Activated gamma-delta T cell treated with anti-CD3 and anti-CD28 coated beads, Interleukin-2, amount 50 U/mL, for 16 hours (primary cell): ENCODE results near the gene DDX23.
A peak's percentile ranks its signal among the peaks of the same experiment; 100 is the strongest.
"Not testable (repeated sequence)": the region's sequence is repeated elsewhere in the genome, so short reads cannot be mapped to it uniquely, and the experiment has no call there.

ENCODE experiments used
- DNase-seq: peaks from one replicate; pipeline ENCODE4 v3.0.0-alpha.2; 2020; ENCODE audit warnings: low read depth

The DDX23 gene

GRCh38 chr12:48851883-48852733 lies at the start of gene DDX23:
DDX23 (minus strand) TSS chr12:48852163; CDS start chr12:48845782, 6,381 bp downstream.
- DNase-seq = peak; percentile 87

- no peak for DNase-seq
Observed at GRCh38 chr12:48901278-48901677, 49.3 kb upstream of the DDX23 start.

GRCh38 chr12:48899651-48900050 lies 47.7 kb upstream of the DDX23 start:
- DNase-seq = no peak

GRCh38 chr12:48894271-48894670 lies 42.3 kb upstream of the DDX23 start:
- no peak for DNase-seq

GRCh38 chr12:48890657-48891418 lies 38.9 kb upstream of the DDX23 start:
- DNase-seq = peak; percentile 49

- no peak for DNase-seq
Observed at GRCh38 chr12:48889679-48890078, 37.7 kb upstream of the DDX23 start.

GRCh38 chr12:48883305-48884161 lies 31.6 kb upstream of the DDX23 start:
- DNase-seq = no peak

GRCh38 chr12:48882972-48883304 lies 31.0 kb upstream of the DDX23 start:
- no peak for DNase-seq

GRCh38 chr12:48882315-48882687 lies 30.3 kb upstream of the DDX23 start:
- no peak for DNase-seq

GRCh38 chr12:48881686-48882314 lies 29.8 kb upstream of the DDX23 start:
- no peak for DNase-seq

- no peak for DNase-seq
Observed at GRCh38 chr12:48880647-48881046, 28.7 kb upstream of the DDX23 start.

GRCh38 chr12:48878548-48878947 lies 26.6 kb upstream of the DDX23 start:
- no peak for DNase-seq

- DNase-seq = no peak
Observed at GRCh38 chr12:48875944-48876515, 24.1 kb upstream of the DDX23 start.

- not testable (repeated sequence) for DNase-seq
Observed at GRCh38 chr12:48873534-48873933, 21.6 kb upstream of the DDX23 start.

- no peak for DNase-seq
Observed at GRCh38 chr12:48873096-48873495, 21.1 kb upstream of the DDX23 start.

- no peak for DNase-seq
Observed at GRCh38 chr12:48869191-48869590, 17.2 kb upstream of the DDX23 start.

- no peak for DNase-seq
Observed at GRCh38 chr12:48868451-48868850, 16.5 kb upstream of the DDX23 start.

GRCh38 chr12:48866052-48866711 lies 14.2 kb upstream of the DDX23 start:
- no peak for DNase-seq

GRCh38 chr12:48865281-48866051 lies 13.5 kb upstream of the DDX23 start, which contains the start of gene RND1:
RND1 (minus strand) TSS chr12:48865870; CDS start chr12:48865767, 103 bp downstream.
- peak; percentile 67 for DNase-seq

GRCh38 chr12:48863291-48863690 lies 11.3 kb upstream of the DDX23 start:
- no peak for DNase-seq
